Right cardiac atrium (tissue), 5 donors: ENCODE data around the gene GADD45B. TPM values are rescaled to one million over a fixed set of nuclear protein-coding genes. Genes with fewer than 3 reads are reported as not detected.

Experiments used
- ATAC-seq, 2 donors: fragments of 200-7000 bp; cut with Tn5 transposase; one replicate each; pipeline versions ENCODE4 v1.8.0 to v1.9.1; 2020; ENCODE audit warnings: moderate library complexity in 2 of 2, mild to moderate bottlenecking in 1 of 2
- DNase-seq, 3 donors: peaks; one replicate each; pipeline ENCODE4 v3.0.0-alpha.2; 2020
- H3K27ac ChIP-seq: one replicate; pipeline ENCODE4 v1.5.1; 2013; ENCODE audit warnings: mild to moderate bottlenecking, low read length, control low read depth, moderate library complexity
- H3K27me3 ChIP-seq: one replicate; pipeline ENCODE4 v1.6.1; 2013; ENCODE audit not compliant: control insufficient read depth, insufficient read depth
- H3K4me1 ChIP-seq: one replicate; pipeline ENCODE4 v1.6.1; 2013; ENCODE audit warnings: low read length; ENCODE audit not compliant: control insufficient read depth, insufficient read depth
- H3K4me3 ChIP-seq: one replicate; pipeline ENCODE4 v1.5.1; 2013; ENCODE audit warnings: low read length, control low read depth
- H3K9me3 ChIP-seq: one replicate; pipeline ENCODE4 v1.6.1; 2013; ENCODE audit warnings: low read length; ENCODE audit not compliant: control insufficient read depth
- WGBS: extraction: QIAGEN DNeasy Blood & Tissue Kit; methylation state at CpG from one replicate; pipeline ENCODE4 v1.1.7; 2013; 5-methylcytosine and 5-hydroxymethylcytosine counted together
- intact Hi-C, 4 donors: fragments of 100-400 bp; cut with DNase I; formaldehyde crosslinking; loops; one replicate each; pipeline versions ENCODE4 v1.11.0 to v1.14.0; 2022 to 2023
- long read RNA-seq, 4 donors: library from polyadenylated mRNA; unstranded; transcript quantifications; one replicate each; pipeline ENCODE4 v2.0.0, GENCODE V29; 2020 to 2021
- polyA plus RNA-seq: library from polyadenylated mRNA; stranded (reverse); fragments of 200-250 nt; gene quantifications from one replicate; pipeline ENCODE4 v1.2.3, GENCODE V29; 2013
- total RNA-seq, 4 donors: library from RNA; stranded (reverse); fragmentation: NEBNext Ultra II Directional; extraction: Animal tissue kit (Norgen Biotek cat#: 25700); gene quantifications; one replicate each; pipeline ENCODE4 v1.2.1, GENCODE V29; 2021
- donor health status: healthy with polysubstance abuse.
- donor health status: DM: no; HTN: yes; CAD: no.
- donor health status: DM: no; HTN: no; CAD: no.
- donor health status: DM: no; HTN: yes; CAD: no; lungs with severe emphysema.
- donor health status: DM: yes; HTN: yes; CAD: no.

Gene GADD45B, protein sequence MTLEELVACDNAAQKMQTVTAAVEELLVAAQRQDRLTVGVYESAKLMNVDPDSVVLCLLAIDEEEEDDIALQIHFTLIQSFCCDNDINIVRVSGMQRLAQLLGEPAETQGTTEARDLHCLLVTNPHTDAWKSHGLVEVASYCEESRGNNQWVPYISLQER
- total RNA-seq (100 to 1,000 TPM in 2 of 4 donors, 10 to 100 TPM in 2; 52.4 to 205 (median 78.9) TPM), polyA plus RNA-seq (195 TPM)
- long read RNA-seq, donor 1, transcript GADD45B-201 (4 exons, 1,373 nt): major isoform, 10 of 11 reads
- long read RNA-seq, donor 1, partial matches to known transcripts: 1 of 11 reads
- long read RNA-seq, donor 1, other reads (novel, unspliced or antisense): 0 of 11 reads
- long read RNA-seq, donor 2, transcript GADD45B-201 (4 exons, 1,373 nt): major isoform, 17 of 23 reads
- long read RNA-seq, donor 2, partial matches to known transcripts: 2 of 23 reads
- long read RNA-seq, donor 2, other reads (novel, unspliced or antisense): 3 of 23 reads
- long read RNA-seq, donor 3, transcript GADD45B-201 (4 exons, 1,373 nt): major isoform, 52 of 78 reads
- long read RNA-seq, donor 3, partial matches to known transcripts: 4 of 78 reads
- long read RNA-seq, donor 3, other reads (novel, unspliced or antisense): 20 of 78 reads
- long read RNA-seq, donor 4, transcript GADD45B-201 (4 exons, 1,373 nt): major isoform, 5 of 8 reads
- long read RNA-seq, donor 4, partial matches to known transcripts: 0 of 8 reads
- long read RNA-seq, donor 4, other reads (novel, unspliced or antisense): 2 of 8 reads

DNA sequence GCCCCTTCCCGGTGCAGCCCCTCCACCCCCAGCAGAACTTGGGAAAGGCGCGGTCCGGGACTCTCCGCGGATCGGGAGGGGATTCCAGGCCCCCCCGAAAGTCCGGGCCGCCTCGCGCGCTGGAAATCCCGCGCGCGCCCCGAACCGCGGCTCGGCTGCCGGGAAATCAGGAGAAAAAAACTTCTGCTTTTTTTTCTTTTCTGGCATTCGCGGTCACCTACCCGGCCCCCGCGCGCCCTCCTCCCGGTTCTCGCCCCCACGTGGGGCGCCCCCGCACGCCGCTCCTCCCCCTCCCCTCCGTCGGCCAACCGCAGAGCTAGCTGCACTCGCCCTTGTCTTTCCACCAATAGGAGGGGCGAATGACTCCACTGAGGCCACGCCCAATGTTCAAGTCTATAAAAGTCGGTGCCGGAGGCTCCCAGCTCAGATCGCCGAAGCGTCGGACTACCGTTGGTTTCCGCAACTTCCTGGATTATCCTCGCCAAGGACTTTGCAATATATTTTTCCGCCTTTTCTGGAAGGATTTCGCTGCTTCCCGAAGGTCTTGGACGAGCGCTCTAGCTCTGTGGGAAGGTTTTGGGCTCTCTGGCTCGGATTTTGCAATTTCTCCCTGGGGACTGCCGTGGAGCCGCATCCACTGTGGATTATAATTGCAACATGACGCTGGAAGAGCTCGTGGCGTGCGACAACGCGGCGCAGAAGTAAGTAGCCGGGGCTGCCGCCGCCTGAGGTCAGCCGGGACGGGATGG, at the start of gene GADD45B:
Gene GADD45B, plus strand, starts transcription at position 426 of the 749 bp plus-strand sequence. Its CDS starts 232 bp downstream, at position 658.
- ATAC-seq: peak; percentile 82 to 83
- Histone ChIP-seq H3K4me3 (peak within 1 kb of the TSS; percentile 84), H3K9me3 (no peaks in the 10 kb centered on the region), H3K27me3 (no peaks in the 10 kb centered on the region), H3K4me1 (no peaks in the 10 kb centered on the region), H3K27ac (peak within 1 kb of the TSS; percentile 97)
- under 1% methylated on average over 70 of the region's 70 CpGs for WGBS
- DNase-seq: peak; percentile 98 to 99 (median 99)
- intact Hi-C loops: loop anchor here (2.0 to 10.0 kb wide), 7 partner anchors 66 to 135 kb away; no protein-coding TSS in a partner anchor

DNA sequence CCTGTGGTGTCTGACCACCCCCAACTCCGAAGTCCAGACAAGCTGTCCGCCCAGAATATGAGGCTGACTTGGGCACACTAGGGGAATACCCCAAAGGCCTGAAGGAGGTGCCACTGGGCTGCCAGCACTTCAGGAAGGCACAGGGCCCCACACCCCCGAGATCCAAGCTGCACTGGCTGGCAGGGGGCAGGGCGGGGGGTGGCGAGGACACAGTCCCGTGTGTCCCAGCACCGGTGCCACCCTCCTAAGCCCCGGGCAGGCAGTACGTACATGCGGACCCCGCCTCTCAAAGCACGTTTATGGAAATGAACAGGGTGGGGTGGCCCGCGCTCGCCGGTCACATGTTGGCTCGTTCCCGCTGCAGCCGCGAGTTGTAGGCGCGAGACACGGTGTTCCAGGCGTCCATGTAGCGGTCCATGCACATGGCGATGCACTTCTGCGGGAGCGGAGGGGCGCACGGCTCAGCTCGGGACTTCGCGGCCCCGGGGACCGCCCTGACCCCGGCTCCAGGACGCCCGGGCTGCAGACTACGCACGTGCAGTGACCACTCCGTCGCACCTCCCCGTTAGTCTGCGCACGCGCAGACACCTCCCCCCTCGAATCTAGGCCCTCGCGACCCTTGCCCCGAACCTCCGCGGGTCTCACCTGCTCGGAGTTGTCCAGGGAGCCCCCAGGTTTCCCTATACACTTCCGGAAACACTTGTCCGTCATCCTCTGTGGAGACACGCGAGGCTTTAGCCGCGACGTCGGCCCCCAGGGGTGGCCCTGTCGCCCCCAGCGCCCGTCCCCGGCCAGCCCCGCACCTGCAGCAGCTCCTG, 49.1 kb upstream of the GADD45B start:
- intact Hi-C loops: no loop called here
- 6% methylated on average over 66 of the region's 66 CpGs for WGBS
- peak; percentile 1 to 27 for ATAC-seq
- Histone ChIP-seq H3K4me1 (peaks cover 8% of the 10 kb centered on the region), H3K9me3 (no peaks in the 10 kb centered on the region), H3K4me3 (peak overlapping the region; percentile 67), H3K27ac (peak overlapping the region; percentile 68), H3K27me3 (no peaks in the 10 kb centered on the region)
- DNase-seq: peak; percentile 64 to 82 (median 77)

DNA sequence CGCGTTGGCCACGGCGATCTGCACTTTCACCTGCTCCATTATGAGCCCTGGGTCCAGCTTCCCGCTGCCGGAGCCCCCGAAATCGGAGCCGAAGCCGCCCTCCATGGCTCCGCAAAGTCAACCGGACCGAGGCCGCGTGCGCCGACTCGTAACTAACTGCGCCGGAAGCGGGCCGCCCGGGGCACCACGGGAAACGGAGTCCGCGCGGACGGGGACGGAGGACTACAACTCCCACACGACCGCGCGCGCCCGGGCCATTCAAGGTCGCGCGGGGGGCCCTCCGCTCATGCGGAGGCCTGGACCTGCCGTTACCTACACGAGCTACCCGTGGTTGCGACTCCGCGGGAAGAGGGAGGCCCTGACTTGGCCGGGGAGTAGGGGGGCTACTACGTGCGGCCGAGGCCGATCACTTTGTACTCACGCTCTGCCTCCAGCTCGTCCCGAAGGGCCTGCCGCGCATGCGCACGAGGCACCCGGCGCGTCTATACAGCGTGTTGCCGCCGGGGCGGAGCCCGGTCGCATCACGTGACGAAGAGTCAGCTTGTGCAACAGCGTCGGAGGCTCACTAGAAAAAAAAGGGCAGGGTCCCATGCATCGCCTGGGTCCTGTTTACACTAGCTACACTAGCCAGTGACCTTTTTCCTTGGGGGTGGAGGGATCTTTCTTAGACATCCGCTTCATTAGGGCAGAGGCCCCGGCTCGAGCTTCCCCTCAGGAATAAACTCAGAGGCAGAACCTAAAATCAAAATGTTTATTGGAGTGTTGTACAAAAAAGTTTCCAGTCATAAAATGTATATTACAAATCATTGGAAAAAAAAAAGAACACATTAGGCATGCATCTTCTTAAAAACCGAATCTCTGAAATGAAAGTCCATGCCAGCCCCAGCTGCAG, 48.3 kb upstream of the GADD45B start, which contains the start of gene TIMM13:
Gene TIMM13, minus strand, starts transcription at position 158 of the 892 bp plus-strand sequence. Its CDS starts 53 bp downstream, at position 105.
- H3K4me3 ChIP-seq: peak within 1 kb of the TSS; percentile 67
- peak; percentile 93 to 95 for ATAC-seq
- DNase-seq: peak; percentile 97 to 100 (median 99)
- no peaks in the 10 kb centered on the region for H3K27me3 ChIP-seq
- intact Hi-C loops: no loop called here
- under 1% methylated on average over 77 of the region's 77 CpGs for WGBS
- peak within 1 kb of the TSS; percentile 95 for H3K27ac ChIP-seq
- H3K4me1 ChIP-seq: peaks cover 8% of the 10 kb centered on the region
- no peaks in the 10 kb centered on the region for H3K9me3 ChIP-seq

DNA sequence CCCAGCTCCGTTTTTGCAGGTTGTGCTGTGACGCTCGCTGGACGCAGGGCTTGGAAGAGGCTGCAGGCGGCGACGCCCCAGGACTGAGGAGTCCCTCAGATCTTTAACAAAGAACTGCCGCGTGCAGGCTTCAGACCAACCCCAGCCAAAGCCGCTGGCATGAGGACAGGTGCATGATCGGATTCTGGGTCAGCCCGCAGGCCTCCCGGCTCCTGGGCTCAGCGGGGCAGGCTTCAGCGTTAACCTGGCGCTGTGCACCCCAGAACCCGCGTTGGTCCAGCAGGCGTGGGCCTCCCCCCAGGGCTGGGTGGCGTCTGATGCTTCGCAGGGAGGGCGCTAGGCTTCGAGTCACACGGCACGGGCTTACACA, 47.6 kb upstream of the GADD45B start:
- Histone ChIP-seq H3K4me1 (peaks cover 8% of the 10 kb centered on the region), H3K4me3 (peak overlapping the region; percentile 67), H3K27ac (peak overlapping the region; percentile 1), H3K9me3 (no peaks in the 10 kb centered on the region), H3K27me3 (no peaks in the 10 kb centered on the region)
- DNase-seq (peak; percentile 47 to 79 (median 74)), ATAC-seq (peak in 1 of 2 donors; percentile 5)
- 27% methylated on average over 25 of the region's 25 CpGs for WGBS
- intact Hi-C loops: no loop called here

DNA sequence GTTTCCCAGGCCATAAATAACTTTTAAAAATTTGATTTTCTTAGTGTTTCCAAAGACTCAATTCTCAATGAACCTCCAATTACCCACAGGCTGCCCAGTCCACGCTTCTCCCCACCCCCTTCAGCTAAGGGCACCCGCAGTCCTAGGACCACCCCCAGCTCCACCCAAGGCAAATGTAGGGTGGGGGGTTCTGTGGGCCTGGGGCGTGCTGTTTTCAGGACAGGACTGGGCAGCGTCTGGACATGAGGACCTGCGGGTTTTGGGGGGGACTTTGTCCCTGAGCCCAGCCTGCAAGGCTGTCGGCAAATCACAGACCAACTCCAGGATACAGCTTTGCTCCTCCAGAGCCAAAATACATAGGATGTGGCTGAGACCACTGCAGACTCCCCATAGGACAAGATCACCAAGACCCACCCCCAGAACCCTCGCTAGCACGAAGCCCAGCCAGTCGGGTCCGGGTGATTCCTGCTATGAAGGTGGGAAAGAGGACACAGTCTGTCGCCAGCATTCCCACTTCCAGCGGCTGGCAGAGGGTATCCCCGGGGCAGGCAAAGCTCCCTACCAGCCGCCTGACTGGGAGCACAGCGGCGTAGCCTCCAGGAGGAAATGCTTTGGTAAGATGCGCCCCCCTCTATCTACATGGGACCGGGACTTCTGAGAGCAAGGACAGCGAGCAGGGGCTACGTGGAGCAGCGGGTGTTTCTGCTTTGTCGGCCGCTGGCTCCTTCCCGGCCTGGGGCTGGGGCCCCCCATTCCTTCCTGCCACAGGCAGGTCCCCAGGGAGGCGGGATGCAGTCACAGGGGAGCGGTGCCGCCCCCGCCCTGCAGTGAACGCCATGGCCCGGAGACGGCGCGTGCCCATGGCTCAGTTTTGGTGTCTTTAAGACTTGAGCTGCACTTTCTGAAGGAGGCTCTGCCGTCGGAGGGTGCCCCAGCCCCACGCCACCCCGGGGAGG, 46.9 kb upstream of the GADD45B start:
- Histone ChIP-seq H3K9me3 (no peaks in the 10 kb centered on the region), H3K27me3 (no peaks in the 10 kb centered on the region), H3K27ac (no peak overlapping the region), H3K4me1 (peaks cover 8% of the 10 kb centered on the region), H3K4me3 (no peak overlapping the region)
- intact Hi-C loops: no loop called here
- DNase-seq: peak in 2 of 3 donors; percentile 60 to 64
- 62% methylated on average over 37 of the region's 37 CpGs for WGBS
- no peak for ATAC-seq

DNA sequence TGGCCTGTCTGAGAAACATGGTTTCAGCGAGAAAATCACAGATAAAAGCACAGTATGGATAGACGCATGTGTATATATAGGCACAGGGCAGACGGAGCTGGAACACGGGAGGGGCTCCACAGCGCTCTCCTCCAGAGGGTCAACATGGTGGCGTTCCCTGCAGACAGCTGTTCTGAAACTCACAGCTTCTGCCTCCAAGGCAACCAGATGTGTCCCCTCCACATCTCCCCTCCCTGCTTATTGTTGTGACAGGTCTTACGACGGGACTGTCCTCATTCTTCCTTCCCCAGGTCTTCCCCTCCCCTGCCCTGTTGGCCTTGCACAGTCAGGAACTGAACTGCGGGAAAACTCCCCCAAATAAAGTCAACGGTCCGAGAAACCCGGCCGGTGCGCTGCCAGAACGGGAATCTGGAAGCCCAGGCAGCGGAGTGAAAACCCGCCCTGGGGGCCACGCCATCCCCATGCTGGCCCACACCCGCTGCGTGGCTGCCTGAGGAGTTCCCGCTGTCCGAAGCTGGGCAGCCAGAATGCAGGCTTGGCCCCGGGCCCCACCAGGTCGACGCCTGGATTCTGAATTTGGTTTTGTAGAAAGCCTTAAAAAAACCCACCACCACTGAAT, 45.9 kb upstream of the GADD45B start:
- no peak for ATAC-seq
- peak in 2 of 3 donors; percentile 35 to 51 for DNase-seq
- H3K27ac ChIP-seq: no peak overlapping the region
- H3K27me3 ChIP-seq: no peaks in the 10 kb centered on the region
- 83% methylated on average over 25 of the region's 25 CpGs for WGBS
- intact Hi-C loops: no loop called here
- H3K4me3 ChIP-seq: no peak overlapping the region
- H3K9me3 ChIP-seq: no peaks in the 10 kb centered on the region
- peaks cover 8% of the 10 kb centered on the region for H3K4me1 ChIP-seq

DNA sequence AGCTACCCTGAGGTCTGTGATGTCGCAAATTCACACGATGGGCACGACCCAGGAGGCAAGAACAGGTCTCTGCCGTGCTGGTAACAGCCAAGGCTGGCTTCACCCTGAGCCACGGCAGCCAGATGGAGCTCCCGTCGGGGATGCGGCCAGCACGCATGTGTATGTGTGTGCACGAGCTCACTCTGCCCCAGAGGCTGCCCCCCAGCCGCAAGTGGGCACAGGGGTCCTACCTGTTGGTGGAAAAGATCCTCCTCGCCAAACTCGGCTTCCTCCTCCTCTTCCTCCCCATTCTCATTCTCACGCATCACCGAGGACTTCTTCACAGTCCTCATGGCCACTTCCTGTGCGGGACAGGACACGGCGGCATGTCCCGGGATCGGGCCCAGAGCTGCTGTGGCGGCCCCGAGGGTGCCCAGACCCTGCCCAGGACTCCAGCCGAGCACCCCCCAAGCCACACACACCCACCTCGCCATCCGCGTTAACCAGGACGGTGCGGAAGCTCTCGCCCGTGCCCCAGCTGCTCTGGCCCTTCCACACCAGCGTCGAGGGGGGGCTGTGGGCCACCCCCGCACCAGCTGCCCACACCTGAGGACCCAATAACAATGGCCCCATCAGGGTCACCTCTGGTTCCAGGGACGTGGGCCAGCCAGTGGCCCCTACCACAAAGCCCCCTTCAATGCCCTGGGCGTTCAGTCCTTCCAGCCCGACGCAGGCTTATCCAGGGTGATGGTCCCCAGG, 44.4 kb upstream of the GADD45B start:
- Histone ChIP-seq H3K4me3 (no peak overlapping the region), H3K9me3 (no peaks in the 10 kb centered on the region), H3K27me3 (no peaks in the 10 kb centered on the region), H3K4me1 (peaks cover 4% of the 10 kb centered on the region), H3K27ac (no peak overlapping the region)
- intact Hi-C loops: no loop called here
- DNase-seq (peak in 2 of 3 donors; percentile 44 to 46), ATAC-seq (no peak)
- WGBS: 93% methylated on average over 37 of the region's 37 CpGs
